Gastrocnemius medialis (tissue), 4 donors: ENCODE data around the gene PRELID3B. TPM values are rescaled to one million over a fixed set of nuclear protein-coding genes. Genes with fewer than 3 reads are reported as not detected.

Experiments used
- ATAC-seq, 2 donors: fragments of 150-250 bp; one replicate each; pipeline ENCODE4 v1.9.1; 2016
- DNase-seq, 2 donors: peaks; one replicate each; pipeline ENCODE4 v3.0.0-alpha.2; 2019
- H3K27ac ChIP-seq, 4 donors: fragments of 200-600 bp; sonication (generic); 1 replicate in 1 of 4; 2 replicates in 3 of 4; pipeline ENCODE4 v1.5.1; 2016 to 2018; ENCODE audit warnings: mild to moderate bottlenecking in 2 of 4, moderate library complexity in 1 of 4
- H3K27me3 ChIP-seq, 3 donors: fragments of 200-600 bp; sonication (generic) in 2 of 3; 1 replicate in 1 of 3; 2 replicates in 2 of 3; pipeline versions ENCODE4 v1.5.1 to v1.6.0; 2016 to 2019; ENCODE audit warnings: mild to moderate bottlenecking in 1 of 3, moderate library complexity in 1 of 3
- H3K36me3 ChIP-seq, 2 donors: fragments of 200-600 bp; sonication (generic) in 1 of 2; one replicate each; pipeline ENCODE4 v1.5.1; 2017 to 2018
- H3K4me1 ChIP-seq, 2 donors: fragments of 200-600 bp; sonication (generic) in 1 of 2; one replicate each; pipeline ENCODE4 v1.5.1; 2016 to 2017; ENCODE audit warnings: mild to moderate bottlenecking in 2 of 2
- H3K4me3 ChIP-seq, 4 donors: fragments of 200-600 bp; sonication (generic) in 3 of 4; 1 replicate in 1 of 4; 2 replicates in 3 of 4; pipeline ENCODE4 v1.5.1; 2016 to 2019; ENCODE audit warnings: mild to moderate bottlenecking in 2 of 4
- H3K9me3 ChIP-seq, 3 donors: fragments of 200-600 bp; sonication (generic) in 2 of 3; 1 replicate in 1 of 3; 2 replicates in 2 of 3; pipeline ENCODE4 v1.5.1; 2016 to 2019
- POLR2A ChIP-seq, 2 donors: fragments of 450-650 bp; IDR thresholded peaks; one replicate each; pipeline ENCODE4 v1.6.1; 2017; ENCODE audit warnings: antibody characterized with exemption in 2 of 2, mild to moderate bottlenecking in 2 of 2, moderate library complexity in 2 of 2
- in situ Hi-C, 4 donors: fragments of 200-750 bp; cut with MboI; loops; one replicate each; pipeline versions ENCODE4 v1.15.0 to v1.8.0; 2017; ENCODE audit warnings: low sequenced_read_pairs in 4 of 4
- intact Hi-C: fragments of 100-400 bp; cut with DNase I; formaldehyde crosslinking; loops from one replicate; pipeline ENCODE4 v1.15.1; 2023; ENCODE audit warnings: low total_unique reads
- total RNA-seq, 4 donors: library from RNA; depleted of rRNA; stranded (reverse); fragments of >200 nt; gene quantifications; one replicate each; pipeline versions ENCODE4 v1.1.0 to v1.2.3, GENCODE V29; 2016
- TF ChIP-seq, protein P1 (sequence below), 5 experiments: fragments of 450-650 bp in 3 of 5; fragments of 200-600 bp in 2 of 5; sonication (generic) in 2 of 5; IDR thresholded peaks in 4 of 5; conservative IDR thresholded peaks in 1 of 5; 1 replicate in 4 of 5; 2 replicates in 1 of 5; pipeline ENCODE4 v1.5.1; 2016 to 2019; ENCODE audit warnings: antibody characterized with exemption in 5 of 5, mild to moderate bottlenecking in 3 of 5, moderate library complexity in 3 of 5

PRELID3B gene
- total RNA-seq, 4 donors from 2014 or later, result 31.6 to 41.3 (median 35.1) TPM

DNA sequence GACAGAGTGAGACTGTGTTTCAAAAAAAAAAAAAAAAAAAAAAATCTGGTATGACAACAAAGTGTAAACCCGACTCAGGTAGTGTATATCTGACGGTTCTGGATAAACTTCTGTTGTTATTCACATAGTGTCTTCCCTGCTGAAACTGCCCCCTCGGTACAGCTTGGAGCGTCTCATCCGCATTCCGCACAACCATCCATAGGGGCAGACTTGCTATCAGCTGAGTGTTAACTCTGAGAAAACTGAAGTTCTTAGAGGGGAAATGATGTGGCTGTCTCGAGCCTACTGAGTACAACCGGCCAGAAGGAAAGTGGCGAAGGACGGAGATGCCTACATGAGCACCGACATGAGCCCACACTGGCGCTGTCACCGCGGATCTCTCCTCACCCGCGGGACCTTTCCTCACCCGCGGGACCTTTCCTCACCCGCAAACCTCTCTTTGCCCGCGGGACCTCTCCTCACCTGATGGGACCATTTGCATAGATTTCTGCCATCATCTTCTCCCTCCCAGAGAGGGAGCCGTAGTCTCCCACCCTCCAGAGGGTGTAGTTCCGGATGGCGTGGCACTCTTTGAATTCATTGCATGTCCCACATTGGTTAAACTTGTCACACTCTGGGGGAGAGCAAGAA, 45.3 kb downstream of the PRELID3B start:
- H3K27me3 ChIP-seq, result no peaks in the 10 kb centered on the region
- intact Hi-C loops, result no loop called here
- no peak for DNase-seq

DNA sequence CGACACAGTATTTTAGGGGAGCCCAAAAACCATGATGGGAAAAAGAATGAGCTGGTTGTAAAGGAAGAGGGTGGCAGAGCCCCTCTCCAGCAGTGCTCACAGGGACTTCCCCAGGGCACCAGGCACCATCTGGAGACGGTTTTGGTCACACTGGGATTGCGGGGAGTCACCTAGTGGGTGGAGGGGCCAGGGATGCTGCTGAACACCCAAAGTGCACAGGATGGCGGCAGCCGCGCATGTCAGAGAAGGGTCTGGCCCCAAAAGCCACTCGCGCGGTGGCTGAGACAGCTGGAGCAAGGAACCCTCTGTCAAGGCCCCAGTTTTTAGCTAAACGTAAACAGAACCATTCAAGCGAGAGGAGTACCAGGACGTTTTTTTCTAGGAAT, 46.4 kb downstream of the PRELID3B start:
- TF ChIP-seq, protein P1, sequence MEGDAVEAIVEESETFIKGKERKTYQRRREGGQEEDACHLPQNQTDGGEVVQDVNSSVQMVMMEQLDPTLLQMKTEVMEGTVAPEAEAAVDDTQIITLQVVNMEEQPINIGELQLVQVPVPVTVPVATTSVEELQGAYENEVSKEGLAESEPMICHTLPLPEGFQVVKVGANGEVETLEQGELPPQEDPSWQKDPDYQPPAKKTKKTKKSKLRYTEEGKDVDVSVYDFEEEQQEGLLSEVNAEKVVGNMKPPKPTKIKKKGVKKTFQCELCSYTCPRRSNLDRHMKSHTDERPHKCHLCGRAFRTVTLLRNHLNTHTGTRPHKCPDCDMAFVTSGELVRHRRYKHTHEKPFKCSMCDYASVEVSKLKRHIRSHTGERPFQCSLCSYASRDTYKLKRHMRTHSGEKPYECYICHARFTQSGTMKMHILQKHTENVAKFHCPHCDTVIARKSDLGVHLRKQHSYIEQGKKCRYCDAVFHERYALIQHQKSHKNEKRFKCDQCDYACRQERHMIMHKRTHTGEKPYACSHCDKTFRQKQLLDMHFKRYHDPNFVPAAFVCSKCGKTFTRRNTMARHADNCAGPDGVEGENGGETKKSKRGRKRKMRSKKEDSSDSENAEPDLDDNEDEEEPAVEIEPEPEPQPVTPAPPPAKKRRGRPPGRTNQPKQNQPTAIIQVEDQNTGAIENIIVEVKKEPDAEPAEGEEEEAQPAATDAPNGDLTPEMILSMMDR (IDR thresholded peaks at IDR 0.05 in 4 of 5, conservative IDR thresholded peaks at IDR 0.05 in 1 of 5), result no peak
- no peak for TF ChIP-seq POLR2A (IDR thresholded peaks at IDR 0.05)
- ATAC-seq (no peak), DNase-seq (no peak)
- Histone ChIP-seq H3K27me3 (no peaks in the 10 kb centered on the region), H3K9me3 (no peaks in the 10 kb centered on the region), H3K27ac (no peak overlapping the region), H3K4me1 (peaks cover 0 to 12% of the 10 kb centered on the region in 2 donors), H3K4me3 (no peak overlapping the region), H3K36me3 (peaks cover 2 to 78% of the 10 kb centered on the region in 2 donors)
- in situ Hi-C loops (loop anchor here in 1 of 4 donors (25.0 kb wide), 1 partner anchor 109 kb away; no protein-coding TSS in a partner anchor), intact Hi-C loops (no loop called here)

More for the DNA sequence above, 45.3 kb downstream of the PRELID3B start:
- in situ Hi-C loops, result loop anchor here in 1 of 4 donors (25.0 kb wide), 1 partner anchor 110 kb away; no protein-coding TSS in a partner anchor
- H3K27ac ChIP-seq, result no peak overlapping the region
- H3K4me1 ChIP-seq, result peaks cover 0 to 7% of the 10 kb centered on the region in 2 donors
- H3K36me3 ChIP-seq, result peaks cover 2 to 75% of the 10 kb centered on the region in 2 donors
- ATAC-seq, result no peak
- H3K9me3 ChIP-seq, result no peaks in the 10 kb centered on the region
- TF ChIP-seq POLR2A (IDR thresholded peaks at IDR 0.05), result no peak
- TF ChIP-seq, protein P1 (IDR thresholded peaks at IDR 0.05 in 4 of 5, conservative IDR thresholded peaks at IDR 0.05 in 1 of 5), result no peak
- H3K4me3 ChIP-seq, result no peak overlapping the region

DNA sequence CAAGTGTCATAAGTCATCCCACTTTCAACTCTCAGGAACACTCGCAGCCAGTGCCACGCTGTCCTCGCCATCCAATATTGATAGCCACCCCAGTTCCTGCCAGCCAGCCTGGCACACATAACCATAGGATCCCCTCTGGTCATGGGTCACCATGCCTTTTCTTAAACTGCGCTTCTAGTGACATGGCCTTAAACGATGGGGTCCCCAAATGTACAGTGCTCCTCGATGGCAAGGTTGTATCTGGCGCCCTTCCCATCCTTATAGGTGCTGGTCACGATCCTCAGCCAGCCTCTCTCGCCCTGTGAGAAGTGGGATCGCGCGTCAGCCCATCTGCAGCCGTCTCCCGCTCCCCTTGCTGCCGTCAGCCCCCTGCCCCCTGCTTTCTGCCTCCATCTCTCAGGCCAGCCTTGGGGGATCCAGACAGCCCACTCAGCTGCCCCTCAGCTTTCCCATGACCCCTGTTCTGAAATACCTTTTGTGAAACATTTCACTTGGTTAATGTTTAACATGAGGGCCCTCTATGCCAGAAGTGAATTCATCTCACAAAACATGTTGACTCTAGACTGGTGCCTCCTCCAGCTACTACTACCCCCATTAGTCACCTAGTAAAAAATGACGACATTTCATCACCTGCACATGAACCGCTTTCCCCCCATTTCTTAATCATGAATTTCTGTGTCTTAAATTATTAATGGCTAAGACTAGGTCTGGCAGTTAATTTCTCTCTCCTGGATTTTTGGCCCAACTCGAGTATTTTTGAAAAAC, 46.9 kb downstream of the PRELID3B start:
- no peak for DNase-seq
- in situ Hi-C loops (loop anchor here in 1 of 4 donors (25.0 kb wide), 1 partner anchor 108 kb away; no protein-coding TSS in a partner anchor), intact Hi-C loops (no loop called here)
- no peak overlapping the region for H3K4me3 ChIP-seq
- TF ChIP-seq, protein P1 (IDR thresholded peaks at IDR 0.05 in 4 of 5, conservative IDR thresholded peaks at IDR 0.05 in 1 of 5), result no peak
- TF ChIP-seq POLR2A (IDR thresholded peaks at IDR 0.05), result no peak
- no peaks in the 10 kb centered on the region for H3K9me3 ChIP-seq
- peaks cover 0 to 12% of the 10 kb centered on the region in 2 donors for H3K4me1 ChIP-seq
- H3K27me3 ChIP-seq, result no peaks in the 10 kb centered on the region
- ATAC-seq, result no peak
- peaks cover 2 to 81% of the 10 kb centered on the region in 2 donors for H3K36me3 ChIP-seq
- H3K27ac ChIP-seq, result no peak overlapping the region

DNA sequence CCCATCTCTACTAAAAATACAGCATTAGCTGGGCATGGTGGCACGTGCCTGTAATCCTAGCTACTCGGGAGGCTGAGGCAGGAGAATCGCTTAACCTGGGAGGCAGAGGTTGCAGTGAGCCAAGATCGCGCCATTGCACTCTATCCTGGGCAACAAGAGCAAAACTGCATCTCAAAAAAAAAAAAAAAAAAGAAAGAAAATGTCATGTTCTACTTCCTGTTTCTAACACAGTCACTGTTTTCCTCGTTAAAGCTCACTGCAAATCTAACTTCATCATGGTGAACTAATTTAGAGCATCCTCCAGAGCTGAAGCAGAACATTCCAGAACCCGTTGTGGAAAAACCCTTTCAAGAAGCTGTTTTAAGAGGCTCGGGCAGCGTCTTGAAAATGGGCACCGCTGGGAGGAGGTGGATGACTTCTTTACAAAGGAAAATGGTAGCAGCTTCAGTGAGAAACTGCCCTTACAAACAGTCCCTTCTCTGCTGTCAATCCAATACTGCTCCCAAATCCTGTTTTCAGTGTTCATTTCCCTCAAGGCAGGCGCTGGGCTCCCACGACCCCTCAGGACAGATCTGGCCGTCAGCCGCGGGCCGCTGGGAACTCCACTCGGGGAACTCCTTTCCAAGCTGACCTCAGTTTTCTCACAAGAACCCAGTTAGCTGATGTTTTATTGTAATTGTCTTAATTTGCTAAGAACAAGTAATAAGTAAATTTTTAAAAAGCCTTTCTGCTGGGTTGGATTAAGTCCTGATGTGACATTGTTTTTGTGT, 48.0 kb downstream of the PRELID3B start:
- peaks cover 2 to 92% of the 10 kb centered on the region in 2 donors for H3K36me3 ChIP-seq
- H3K4me1 ChIP-seq, result peaks cover 0 to 12% of the 10 kb centered on the region in 2 donors
- no peak overlapping the region for H3K4me3 ChIP-seq
- peak overlapping the region in 3 of 4 donors; percentile 5 to 51 (median 26) for H3K27ac ChIP-seq
- DNase-seq, result peak in 1 of 2 donors; percentile 9
- no peaks in the 10 kb centered on the region for H3K9me3 ChIP-seq
- in situ Hi-C loops, result loop anchor here in 1 of 4 donors (25.0 kb wide), 1 partner anchor 107 kb away; no protein-coding TSS in a partner anchor
- intact Hi-C loops, result no loop called here
- no peak for TF ChIP-seq POLR2A (IDR thresholded peaks at IDR 0.05)
- TF ChIP-seq, protein P1 (IDR thresholded peaks at IDR 0.05 in 4 of 5, conservative IDR thresholded peaks at IDR 0.05 in 1 of 5), result no peak
- no peak for ATAC-seq
- H3K27me3 ChIP-seq, result no peaks in the 10 kb centered on the region
